ENCODE data around the gene ABHD11. TPM values are rescaled to one million over a fixed set of nuclear protein-coding genes. Genes with fewer than 3 reads are reported as not detected.

The ABHD11 gene
- total and polyA plus RNA-seq, 8 donors: 11.6 to 112 (median 19.7) TPM

- H3K36me3 ChIP-seq: no peaks in the 10 kb centered on the region
- DNase-seq: peak in 1 of 2 donors; percentile 29
- no peaks in the 10 kb centered on the region for H3K9me3 ChIP-seq
- TF ChIP-seq POLR2A (IDR thresholded peaks at IDR 0.05): no peak
- TF ChIP-seq POLR2AphosphoS5 (IDR thresholded peaks at IDR 0.05): no peak
- TF ChIP-seq CTCF (IDR thresholded peaks at IDR 0.05): no peak
- no peak for TF ChIP-seq EP300 (IDR thresholded peaks at IDR 0.05)
- 67 to 83% (median 70%) methylated on average over 16 of the region's 16 CpGs for WGBS, 5 donors
- H3K27ac ChIP-seq: no peak overlapping the region
- intact Hi-C loops (cut with DNase I; ENCODE audit: low total_unique reads): no loop called here
- no peaks in the 10 kb centered on the region for H3K27me3 ChIP-seq
- peaks cover 0 to 11% (median 0%) of the 10 kb centered on the region in 4 donors for H3K4me1 ChIP-seq
- no peak overlapping the region for H3K4me3 ChIP-seq
Measured at GRCh38 chr7:73749931-73750776, 11.6 kb upstream of the ABHD11 start.

GRCh38 chr7:73746378-73746777 lies 7.8 kb upstream of the ABHD11 start:
- H3K27me3 ChIP-seq: no peaks in the 10 kb centered on the region
- no peaks in the 10 kb centered on the region for H3K36me3 ChIP-seq
- H3K27ac ChIP-seq: peak overlapping the region in 1 of 5 donors; percentile 64
- H3K4me3 ChIP-seq: no peak overlapping the region
- 35 to 48% (median 46%) methylated on average over 4 of the region's 4 CpGs for WGBS, 5 donors
- intact Hi-C loops (cut with DNase I; ENCODE audit: low total_unique reads): no loop called here
- peaks cover 13 to 29% (median 19%) of the 10 kb centered on the region in 4 donors for H3K4me1 ChIP-seq
- DNase-seq: peak; percentile 42 to 52
- TF ChIP-seq POLR2A (IDR thresholded peaks at IDR 0.05): no peak
- no peak for TF ChIP-seq EP300 (IDR thresholded peaks at IDR 0.05)
- TF ChIP-seq POLR2AphosphoS5 (IDR thresholded peaks at IDR 0.05): no peak
- TF ChIP-seq CTCF (IDR thresholded peaks at IDR 0.05): no peak
- no peaks in the 10 kb centered on the region for H3K9me3 ChIP-seq

- TF ChIP-seq POLR2AphosphoS5 (IDR thresholded peaks at IDR 0.05) (peak; percentile 38 to 92 (median 54)), EP300 (IDR thresholded peaks at IDR 0.05) (no peak)
- Histone ChIP-seq H3K27me3 (no peaks in the 10 kb centered on the region), H3K4me1 (peaks cover 14 to 42% (median 29%) of the 10 kb centered on the region in 4 donors), H3K36me3 (no peaks in the 10 kb centered on the region), H3K9me3 (no peaks in the 10 kb centered on the region), H3K4me3 (peak overlapping the region in 1 of 4 donors; percentile 17), H3K27ac (peak overlapping the region; percentile 72 to 80 (median 75))
- WGBS, 5 donors: 17 to 35% (median 22%) methylated on average over 18 to 35 of the region's 35 CpGs
- intact Hi-C loops (cut with DNase I; ENCODE audit: low total_unique reads): no loop called here
- peak; percentile 96 to 98 for DNase-seq
Measured at GRCh38 chr7:73742753-73743641, 4.4 kb upstream of the ABHD11 start.

- Histone ChIP-seq H3K4me1 (peaks cover 19 to 49% (median 36%) of the 10 kb centered on the region in 4 donors), H3K4me3 (peak overlapping the region in 1 of 4 donors; percentile 17), H3K27me3 (no peaks in the 10 kb centered on the region), H3K27ac (peak overlapping the region; percentile 72 to 80 (median 75)), H3K9me3 (no peaks in the 10 kb centered on the region), H3K36me3 (peaks cover 0 to 4% (median 2%) of the 10 kb centered on the region in 4 donors)
- TF ChIP-seq POLR2A (IDR thresholded peaks at IDR 0.05) (no peak), POLR2AphosphoS5 (IDR thresholded peaks at IDR 0.05) (no peak), CTCF (IDR thresholded peaks at IDR 0.05) (no peak), EP300 (IDR thresholded peaks at IDR 0.05) (no peak)
- intact Hi-C loops (cut with DNase I; ENCODE audit: low total_unique reads): no loop called here
- 25 to 56% (median 46%) methylated on average over 7 of the region's 7 CpGs for WGBS, 5 donors
- DNase-seq: peak in 1 of 2 donors; percentile 84
Measured at GRCh38 chr7:73742338-73742752, 3.7 kb upstream of the ABHD11 start.
